ENCODE results near the gene ENTPD8. TPM values are rescaled to one million over a fixed set of nuclear protein-coding genes. Genes with fewer than 3 reads are reported as not detected.

Gene ENTPD8
- total RNA-seq, 1 donor from 2014 or later = 0.07 TPM

GRCh38 chr9:137431416-137431931 is 9.7 kb downstream of the ENTPD8 start:
- DNase-seq (ENCODE audit: low read depth, low spot score) = no peak

DNA sequence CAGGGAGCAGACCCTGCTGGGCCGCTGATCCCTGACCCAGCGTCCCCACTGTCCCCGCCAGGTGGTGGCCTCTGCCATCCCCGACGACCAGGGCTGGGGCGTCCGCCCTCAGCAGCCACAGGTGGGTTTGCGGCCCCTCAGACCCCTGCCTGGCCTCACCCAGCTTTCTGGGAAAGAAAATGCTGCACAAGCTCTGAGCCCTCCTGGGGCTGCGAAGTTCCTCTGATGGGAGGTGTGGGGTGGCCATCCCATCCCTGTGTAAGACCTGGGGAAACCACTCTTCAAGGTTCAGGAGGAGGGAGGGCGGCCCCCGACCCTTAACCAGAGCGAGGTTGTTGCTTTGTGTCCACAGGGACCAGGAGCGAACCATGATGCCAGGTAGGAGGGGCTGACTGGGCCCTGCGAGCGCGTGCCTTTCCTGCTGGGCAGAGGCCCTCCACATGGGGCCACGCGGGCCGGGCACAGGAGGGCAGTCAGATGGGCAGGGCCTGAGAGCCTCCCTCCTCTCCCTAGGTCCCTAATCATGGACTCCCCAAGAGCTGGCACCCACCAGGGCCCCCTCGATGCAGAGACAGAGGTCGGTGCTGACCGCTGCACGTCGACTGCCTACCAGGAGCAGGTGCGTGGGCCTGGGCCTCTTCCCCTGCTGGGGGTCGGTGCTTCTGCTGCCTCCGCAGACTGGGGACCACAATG is 10.3 kb downstream of the ENTPD8 start:
- DNase-seq (ENCODE audit: low read depth, low spot score) = no peak

DNA sequence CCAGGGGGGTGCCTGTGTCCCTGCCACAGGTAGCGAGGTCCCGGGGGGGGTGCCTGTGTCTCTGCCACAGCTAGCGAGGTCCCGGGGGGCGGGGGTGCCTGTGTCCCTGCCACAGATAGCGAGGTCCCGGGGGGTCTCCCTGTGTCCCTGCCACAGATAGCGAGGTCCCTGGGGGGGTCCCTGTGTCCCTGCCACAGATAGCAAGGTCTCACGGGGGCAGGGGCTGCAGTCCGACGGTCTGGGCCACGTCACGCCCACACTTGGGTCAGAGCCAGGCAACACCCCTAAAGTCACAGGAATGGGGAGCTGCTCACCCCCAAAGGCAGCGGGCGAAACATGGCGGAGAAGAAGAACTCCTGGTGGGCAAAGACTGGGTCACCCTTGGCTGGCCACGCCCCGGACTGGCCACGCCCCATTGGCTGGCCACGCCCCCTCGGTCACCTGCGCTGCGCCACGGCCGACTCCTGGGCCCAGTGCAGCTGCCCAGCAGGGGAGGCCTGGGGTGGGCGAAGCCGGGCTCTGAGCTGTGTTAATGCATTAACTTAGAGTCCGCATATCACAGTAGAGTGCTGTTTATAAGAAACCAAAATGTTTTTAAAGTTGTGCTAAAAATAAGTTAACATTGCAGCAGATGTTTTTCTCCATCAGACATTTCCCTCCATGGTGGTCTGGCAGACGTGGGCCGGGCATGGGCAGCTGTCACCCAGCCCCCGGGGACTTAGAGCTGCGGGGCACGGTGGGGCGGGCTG is 11.0 kb downstream of the ENTPD8 start:
- DNase-seq (ENCODE audit: low read depth, low spot score) = no peak

- DNase-seq (ENCODE audit: low read depth, low spot score) = no peak
Measured at GRCh38 chr9:137429546-137429890, 11.6 kb downstream of the ENTPD8 start.

DNA sequence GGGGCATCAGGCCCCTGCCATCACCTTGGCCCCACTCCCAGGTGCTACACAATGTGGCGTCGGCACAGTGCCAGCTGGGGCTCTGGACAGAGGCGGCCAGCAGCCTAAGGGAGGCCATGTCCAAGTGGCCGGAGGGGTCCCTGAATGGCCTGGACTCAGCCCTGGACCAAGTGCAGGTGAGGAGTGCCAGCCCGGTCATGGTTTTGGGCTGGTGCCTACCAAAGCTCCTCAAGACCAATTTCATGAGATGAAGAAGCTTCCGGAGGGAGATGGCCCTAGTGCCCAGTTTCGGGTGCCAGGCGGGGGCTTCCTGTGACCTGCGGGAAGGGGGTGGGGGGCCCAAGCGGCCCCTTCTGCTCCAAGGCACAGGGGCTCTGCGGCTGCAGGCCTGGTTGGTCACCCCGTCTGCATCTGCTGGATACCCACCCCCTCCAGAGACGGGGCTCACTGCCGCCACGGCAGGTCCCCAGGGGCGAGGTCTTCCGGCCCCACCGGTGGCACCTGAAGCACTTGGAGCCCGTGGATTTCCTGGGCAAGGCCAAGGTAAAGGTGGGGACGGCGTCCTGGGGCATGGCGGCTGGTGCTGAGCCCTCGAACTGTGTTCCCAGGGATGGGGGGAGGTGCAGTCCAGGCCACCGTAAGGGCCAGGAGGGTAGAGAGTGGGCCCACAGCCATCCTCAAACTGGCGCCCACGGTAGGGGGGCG is 12.2 kb downstream of the ENTPD8 start:
- no peak for DNase-seq (ENCODE audit: low read depth, low spot score)

DNA sequence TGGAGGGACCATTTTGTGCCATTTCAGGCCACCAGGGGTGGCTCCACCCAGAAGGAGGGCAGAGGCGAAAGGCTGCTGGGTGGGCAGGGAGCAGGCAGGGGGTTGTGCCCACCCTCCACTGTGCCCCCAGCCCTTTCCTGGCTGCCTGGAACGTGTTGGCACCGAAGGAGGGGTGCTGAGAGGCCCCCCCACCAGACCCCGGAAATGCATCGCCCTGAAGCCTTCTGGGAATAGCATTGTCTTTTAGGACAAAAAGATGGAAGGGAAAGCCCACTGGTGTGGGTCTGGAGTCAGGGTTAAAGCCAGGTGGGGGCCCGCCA is 12.9 kb downstream of the ENTPD8 start:
- no peak for DNase-seq (ENCODE audit: low read depth, low spot score)

DNA sequence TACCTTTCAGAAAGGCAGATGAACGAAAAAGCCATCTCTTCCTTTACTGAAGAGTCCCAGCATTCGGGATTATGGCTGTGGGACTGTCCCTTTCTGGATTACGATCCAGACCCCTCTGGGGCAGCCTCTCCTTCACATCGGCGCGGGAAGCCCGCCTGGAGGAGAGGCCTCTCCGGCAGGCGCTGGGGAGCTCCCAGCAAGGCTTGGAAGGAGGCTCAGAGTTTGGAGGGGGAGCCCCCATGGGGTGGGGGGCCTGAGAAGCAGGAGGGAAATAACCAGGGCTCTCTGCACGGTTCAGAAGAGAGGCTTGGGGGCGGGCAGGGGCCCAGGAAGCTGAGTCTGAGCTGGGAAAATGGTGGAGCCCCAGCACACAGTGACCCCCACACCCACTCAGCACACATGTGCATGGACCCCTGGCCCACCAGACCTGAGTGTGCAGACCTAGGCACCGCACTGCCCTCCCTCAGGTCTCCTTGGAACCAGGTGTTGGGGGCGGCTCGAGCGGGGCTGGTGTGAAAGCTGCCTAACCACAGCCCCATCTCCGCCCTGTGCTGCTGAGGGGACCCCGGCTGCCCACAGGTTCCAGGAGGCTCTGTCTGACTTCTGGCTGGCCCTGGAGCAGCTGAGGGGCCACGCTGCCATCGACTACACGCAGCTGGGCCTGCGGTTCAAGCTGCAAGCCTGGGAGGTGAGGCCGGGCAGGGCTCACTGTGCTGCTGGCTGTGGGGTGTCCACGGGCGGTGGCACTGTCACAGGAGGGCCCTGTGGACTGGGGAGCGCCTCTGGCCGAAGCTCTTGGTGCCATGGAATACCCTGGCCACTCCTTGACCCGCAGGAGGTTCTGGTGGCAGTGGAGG is 13.5 kb downstream of the ENTPD8 start:
- DNase-seq (ENCODE audit: low read depth, low spot score) = no peak

GRCh38 chr9:137426018-137426681 is 15.0 kb downstream of the ENTPD8 start:
- DNase-seq (ENCODE audit: low read depth, low spot score) = no peak

- DNase-seq (ENCODE audit: low read depth, low spot score) = no peak
Measured at GRCh38 chr9:137423514-137424291, 17.5 kb downstream of the ENTPD8 start.

- DNase-seq (ENCODE audit: low read depth, low spot score) = peak; percentile 63
Measured at GRCh38 chr9:137422604-137423513, 18.3 kb downstream of the ENTPD8 start, which contains the start of the genes EXD3 and NOXA1. TSS of gene EXD3 (minus strand) at chr9:137423162. CDS start at chr9:137395357, 27,805 bp downstream. TSS of gene NOXA1 (plus strand) at chr9:137423393. CDS start at chr9:137423530, 137 bp downstream.

DNA sequence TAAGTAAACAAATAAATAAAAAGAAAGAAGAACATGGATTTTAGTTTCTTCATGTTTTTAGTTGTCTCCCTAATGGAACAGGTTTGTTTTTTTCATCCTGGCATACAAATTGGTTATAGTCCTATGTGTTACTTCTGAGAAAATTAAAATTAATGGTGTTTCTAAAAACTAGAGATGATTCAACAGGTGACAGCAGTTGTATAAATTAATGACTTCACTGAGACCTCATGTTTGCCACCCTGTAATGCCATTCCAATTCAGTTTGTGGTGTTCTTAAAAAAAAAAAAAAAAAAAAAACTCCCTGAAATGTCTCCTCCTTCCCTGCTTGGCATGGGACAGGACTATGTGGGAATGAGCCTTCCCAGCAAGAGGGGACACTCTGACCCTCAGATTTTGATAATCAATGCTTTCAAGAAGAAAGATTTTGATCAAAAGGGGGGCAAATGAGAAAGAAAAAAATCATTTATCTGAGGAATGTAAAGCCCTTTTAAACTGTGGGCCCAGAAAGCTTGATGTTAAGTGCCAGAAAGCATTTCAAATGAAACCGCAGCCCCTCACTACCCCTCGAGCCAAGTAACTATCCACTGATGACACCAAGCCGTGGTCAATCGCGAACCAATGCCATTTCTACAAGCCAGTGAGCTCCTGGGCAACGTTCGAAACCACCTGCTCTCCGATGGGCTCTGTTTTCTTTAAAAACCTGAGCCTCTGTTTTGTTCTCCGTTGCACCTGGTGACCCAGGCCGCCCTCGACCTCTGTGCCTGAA is 19.1 kb downstream of the ENTPD8 start:
- no peak for DNase-seq (ENCODE audit: low read depth, low spot score)

DNA sequence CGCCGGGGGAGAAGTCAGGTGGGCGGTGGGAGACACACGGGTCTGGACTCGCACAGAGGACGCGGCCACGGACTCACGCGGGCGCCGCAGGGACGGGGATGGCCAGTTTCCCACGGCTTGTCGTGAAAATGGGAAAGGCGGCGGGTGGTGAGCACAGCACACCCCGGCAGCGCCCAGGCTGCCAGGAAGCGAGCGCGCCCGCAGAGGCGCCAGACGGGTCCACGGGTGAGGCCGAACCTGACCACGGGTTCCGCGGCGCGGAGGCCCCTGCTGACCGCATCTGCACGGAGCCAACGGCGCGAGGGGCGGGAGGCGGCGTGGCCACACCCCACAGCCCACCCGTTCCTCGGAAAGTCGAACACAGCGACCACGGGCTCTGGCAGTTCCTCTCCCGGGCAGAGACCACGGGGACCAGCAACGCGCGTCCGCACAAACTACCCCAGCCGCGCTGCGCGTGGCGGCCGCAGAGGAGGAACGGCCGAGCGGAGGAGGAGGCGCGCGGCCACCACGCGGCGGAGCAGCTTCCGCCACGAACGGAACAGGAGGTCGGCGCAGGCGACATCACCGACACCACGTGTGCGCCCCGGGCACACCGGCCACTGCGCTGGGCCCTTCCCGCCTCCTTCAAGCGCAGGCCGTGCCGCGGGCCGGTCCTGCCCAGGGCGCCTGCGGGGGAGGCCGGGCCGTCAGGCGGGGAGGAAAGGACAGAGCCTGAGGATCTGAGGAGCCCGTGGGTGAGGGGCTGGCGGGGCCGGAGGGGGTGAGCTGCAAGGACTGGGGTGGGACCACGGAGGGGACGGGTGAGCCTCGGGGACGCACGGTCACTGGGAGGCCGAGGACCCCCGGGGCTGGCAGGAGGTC is 23.8 kb downstream of the ENTPD8 start:
- no peak for DNase-seq (ENCODE audit: low read depth, low spot score)

DNA sequence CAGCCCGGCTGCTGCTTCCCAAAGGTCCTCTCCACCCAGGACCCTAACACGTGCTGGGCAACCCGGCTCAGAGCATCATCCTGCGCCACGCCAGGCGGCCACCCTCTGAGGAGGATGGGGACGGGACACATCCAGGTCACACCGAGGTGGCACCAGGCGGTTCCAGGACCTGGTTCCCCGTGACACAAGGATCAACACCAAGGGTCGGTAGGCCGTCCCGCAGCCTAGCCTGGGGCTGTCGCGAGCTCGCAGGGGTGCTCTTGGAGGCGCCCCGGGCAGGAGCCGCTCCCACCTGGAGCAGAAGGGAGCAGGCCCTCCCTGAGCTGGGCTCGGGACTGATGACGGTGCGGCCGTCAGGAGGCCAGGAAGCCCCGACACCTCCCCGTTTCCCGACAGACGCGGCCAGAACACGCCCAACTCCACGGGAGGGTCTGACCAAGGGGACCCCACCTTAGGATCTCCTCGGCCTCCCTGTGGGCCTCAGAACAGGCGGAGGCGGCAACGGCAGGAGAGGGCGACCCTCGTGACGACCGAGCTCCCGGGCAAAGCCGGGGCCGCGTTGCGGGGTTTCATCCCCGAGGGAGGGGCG is 24.5 kb downstream of the ENTPD8 start:
- DNase-seq (ENCODE audit: low read depth, low spot score) = no peak

DNA sequence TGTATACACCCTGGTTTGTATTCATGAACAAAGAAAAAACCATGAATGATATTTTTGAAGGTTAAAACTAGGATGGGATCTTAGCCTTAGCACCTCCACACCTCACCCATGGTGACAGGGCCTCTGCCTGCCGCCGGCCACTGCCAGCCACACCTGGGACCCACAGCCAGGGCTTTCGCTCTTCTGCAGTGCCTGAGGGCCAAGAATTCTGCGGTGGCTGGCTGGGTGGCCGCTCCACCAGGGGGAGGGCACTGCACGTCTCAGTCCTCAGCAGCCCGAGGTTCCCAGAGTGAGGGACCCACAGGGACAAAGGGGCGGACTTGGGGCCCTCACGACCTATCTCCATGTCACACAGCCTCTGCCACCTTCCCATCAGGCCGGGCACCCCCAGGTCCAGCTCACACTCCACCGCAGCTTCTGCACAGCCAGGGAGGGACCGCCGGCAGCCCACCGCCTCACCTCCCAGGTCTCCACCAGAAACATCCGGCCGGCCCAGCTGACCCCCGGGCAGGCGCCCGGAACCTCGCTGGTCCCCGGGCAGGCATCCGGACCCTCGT is 25.1 kb downstream of the ENTPD8 start:
- no peak for DNase-seq (ENCODE audit: low read depth, low spot score)

GRCh38 chr9:137415451-137415850 is 25.7 kb downstream of the ENTPD8 start:
- no peak for DNase-seq (ENCODE audit: low read depth, low spot score)

GRCh38 chr9:137412431-137412830 is 28.7 kb downstream of the ENTPD8 start:
- DNase-seq (ENCODE audit: low read depth, low spot score) = no peak

Data from pulmonary artery endothelial cell (primary cell).